Activated CD4-positive, CD25-positive, alpha-beta regulatory T cell treated with anti-CD3 and anti-CD28 coated beads, Interleukin-2, amount 50 U/mL, for 72 hours (primary cell): ENCODE measurements around the gene PDLIM3.

Experiments used
- DNase-seq: peaks from one replicate; pipeline ENCODE4 v3.0.0; 2021

PDLIM3 gene

DNA sequence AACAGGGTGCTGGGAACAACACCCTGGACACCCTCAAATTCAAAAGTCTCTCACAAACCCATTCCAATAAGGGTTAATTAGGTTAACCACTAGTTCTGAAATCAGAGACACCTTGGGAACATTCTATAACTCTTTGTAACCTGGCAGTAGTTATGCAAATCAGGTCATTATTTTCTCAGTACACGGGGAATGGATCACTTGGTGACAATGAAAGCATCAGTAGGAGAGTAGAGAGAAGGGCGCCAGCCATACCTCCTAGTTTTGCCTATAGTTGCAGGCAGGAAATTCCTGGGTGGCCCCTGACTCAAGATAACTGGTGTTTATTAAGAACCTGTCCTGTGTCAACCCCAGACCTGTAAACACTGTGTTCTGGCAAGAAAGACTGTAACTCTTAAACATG lies 66.3 kb downstream of the PDLIM3 start:
- no peak for DNase-seq

GRCh38 chr4:185467991-185468390 lies 67.3 kb downstream of the PDLIM3 start:
- DNase-seq, result no peak

DNA sequence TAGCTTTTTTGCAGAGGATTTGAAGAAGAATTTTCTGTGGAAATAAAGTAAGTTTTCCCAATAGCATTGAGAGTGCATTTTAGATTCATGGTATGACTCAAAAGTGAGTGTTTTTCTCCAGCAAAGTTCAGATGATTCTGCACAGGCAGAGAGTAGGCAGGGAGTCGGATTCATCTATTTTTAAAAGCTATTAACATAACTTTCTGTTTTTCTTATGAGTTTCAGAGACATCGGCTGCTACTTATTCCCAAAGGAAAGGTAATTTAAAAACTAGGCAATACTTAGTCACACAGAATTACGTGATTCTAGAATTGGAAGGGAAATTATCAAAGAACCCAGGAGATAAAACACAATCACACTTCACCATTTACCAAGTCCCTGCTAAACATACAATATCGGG lies 68.2 kb downstream of the PDLIM3 start:
- no peak for DNase-seq

DNA sequence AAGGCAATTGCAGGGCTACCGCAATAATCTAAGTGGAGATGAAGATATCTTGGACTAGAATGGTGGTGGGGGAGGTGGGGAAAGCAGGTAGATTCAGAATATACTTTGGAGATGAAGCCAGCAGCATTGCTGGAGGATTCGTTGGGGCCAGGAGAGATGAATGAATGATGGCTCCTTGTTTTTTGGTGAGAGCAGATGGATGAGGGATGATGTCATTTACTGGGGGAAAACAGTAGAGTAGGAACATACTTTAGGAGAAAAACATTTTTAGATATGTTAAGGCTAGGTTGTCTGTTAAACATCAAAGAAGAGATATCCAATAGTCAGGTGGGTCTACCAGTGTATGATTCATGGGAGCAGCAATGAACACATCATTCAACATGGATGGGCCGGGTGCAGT lies 69.6 kb downstream of the PDLIM3 start:
- no peak for DNase-seq

DNA sequence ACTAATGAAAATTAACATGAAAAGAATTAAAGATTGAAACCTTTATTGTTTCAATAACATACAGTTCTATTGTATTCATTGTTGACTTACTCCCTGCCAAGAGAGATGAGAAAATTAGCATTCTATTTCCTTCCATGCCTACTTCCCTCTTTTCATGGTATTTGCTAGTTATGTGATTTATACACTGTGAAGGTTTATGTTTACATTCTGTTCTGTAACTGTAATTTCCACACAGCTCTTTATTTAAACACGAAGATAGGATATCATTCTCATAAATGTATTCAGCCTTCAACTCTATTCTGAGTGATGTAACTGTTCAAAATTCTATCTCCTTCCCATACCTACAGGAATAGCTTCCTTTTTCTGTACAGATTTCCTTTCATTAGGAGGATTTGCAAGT lies 70.4 kb downstream of the PDLIM3 start:
- no peak for DNase-seq

DNA sequence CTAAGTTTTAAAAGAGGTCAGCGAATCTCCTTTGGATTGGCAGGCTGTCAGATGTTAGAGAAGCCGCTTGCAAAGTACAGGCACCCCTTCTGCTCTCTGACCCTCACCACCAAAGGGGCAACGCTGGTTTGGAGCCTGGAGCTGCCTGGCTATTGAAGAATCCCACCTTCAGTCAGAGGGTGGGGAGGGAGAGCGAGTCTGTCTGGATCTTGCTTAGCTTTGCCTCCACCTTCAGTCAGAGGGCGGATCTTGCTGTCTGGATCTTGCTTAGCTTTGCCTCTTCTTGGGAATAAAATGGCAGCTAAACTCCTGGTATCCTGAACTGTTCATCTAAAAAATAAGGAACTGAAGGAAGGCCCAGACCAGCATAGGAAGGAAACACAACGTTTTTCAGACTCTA lies 71.1 kb downstream of the PDLIM3 start:
- DNase-seq, result no peak

GRCh38 chr4:185463541-185463940 lies 71.8 kb downstream of the PDLIM3 start:
- no peak for DNase-seq

GRCh38 chr4:185461565-185461964 lies 73.7 kb downstream of the PDLIM3 start:
- DNase-seq, result no peak

DNA sequence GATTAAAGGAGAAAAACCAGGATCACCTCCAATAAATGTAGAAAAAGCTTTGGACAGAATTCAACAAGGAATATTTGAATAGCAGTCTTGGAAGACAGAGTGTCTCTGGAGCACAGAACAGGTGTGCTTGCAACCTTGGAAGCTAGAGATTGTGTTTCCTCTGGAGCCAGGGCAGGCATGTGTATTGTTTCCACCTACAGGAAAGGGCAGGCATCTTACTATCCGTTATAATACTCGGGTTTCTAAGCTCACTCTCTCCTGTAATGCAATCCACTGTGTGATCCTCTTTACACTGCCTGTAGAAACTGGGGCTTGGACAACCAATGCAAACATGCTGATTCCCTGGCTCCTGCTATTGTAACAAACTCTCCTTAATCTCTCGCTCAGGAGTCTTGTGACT lies 78.2 kb downstream of the PDLIM3 start:
- DNase-seq, result no peak

GRCh38 chr4:185456131-185456530 lies 79.2 kb downstream of the PDLIM3 start:
- DNase-seq, result no peak
